NCI-H2081 treated with DMSO at 0.1 percent for 48 hours (cell line): Measurements from ENCODE around the gene MTG2.
"Not testable (repeated sequence)": the region's sequence is repeated elsewhere in the genome, so short reads cannot be mapped to it uniquely, and the experiment has no call there.

Experiments
- DNase-seq: peaks from one replicate; lab custom pipeline; 2025; lab: John Stamatoyannopoulos, UW

MTG2 gene

DNA sequence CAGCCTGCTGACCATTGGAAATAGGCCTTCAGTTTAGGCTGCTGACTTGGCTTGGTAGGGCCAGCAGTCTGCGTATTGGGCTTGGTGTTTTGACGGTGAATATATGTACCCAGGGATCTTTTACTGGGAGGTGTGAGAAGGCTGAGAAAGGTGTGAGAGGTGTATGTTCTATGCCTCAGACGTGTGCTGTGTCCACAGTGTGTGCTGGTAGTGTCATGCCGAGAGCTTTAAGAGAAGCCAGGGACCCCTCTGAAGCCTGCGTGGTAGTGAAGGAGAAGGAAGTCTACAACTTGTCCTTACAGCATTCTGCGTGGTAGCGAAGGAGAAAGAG lies 37.2 kb upstream of the MTG2 start:
- DNase-seq = no peak

DNA sequence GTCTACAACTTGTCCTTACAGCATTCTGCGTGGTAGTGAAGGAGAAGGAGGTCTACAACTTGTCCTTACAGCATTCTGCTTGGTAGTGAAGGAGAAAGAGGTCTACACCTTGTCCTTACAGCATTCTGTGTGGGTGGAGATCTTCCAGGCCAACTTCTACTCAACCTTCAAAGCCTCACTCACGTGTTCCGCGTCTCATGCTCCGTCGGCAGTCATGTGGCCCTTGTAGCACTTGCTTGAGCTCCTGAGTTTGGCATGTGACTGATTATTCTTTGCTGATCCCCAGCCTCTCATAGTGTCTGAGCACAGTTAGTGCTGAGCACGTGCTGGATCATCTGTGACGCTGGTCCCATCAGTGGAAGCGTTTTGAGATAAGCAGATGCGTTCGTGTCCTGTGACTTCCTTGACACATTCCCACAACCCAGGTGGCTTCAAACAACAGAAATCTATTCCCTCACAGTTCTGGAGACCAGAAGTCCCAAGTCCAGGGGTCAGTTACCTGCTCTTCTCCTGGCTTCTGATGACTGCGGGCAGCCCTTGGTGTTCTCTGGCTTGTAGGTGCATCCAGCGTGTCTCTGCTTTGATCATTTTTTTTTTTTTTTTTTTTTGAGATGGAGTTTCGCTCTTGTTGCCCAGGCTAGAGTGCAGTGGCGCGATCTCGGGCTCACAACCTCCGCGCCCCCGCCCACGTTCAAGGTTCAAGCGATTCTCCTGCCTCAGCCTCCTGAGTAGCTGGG lies 36.6 kb upstream of the MTG2 start:
- DNase-seq = no peak

DNA sequence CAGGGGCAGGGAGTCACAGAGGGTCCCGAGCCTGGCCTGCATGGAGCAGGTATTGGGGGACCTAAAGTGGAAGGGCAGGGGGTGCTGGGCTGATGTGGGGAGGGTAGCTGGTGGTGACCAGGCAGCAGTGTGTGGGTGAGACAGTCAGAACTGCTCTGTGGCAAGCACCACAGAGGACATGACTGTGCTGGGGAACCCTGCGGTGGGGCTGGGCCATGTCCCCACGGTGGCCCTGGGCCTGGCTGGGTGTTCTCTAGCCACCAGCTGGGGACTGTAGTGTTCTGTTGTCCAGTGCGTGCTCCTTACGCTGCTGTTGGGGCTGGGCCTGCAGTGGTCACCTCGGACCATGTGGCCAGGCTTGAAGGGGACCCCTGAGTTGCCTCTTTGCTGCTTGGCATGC lies 35.7 kb upstream of the MTG2 start:
- no peak for DNase-seq

DNA sequence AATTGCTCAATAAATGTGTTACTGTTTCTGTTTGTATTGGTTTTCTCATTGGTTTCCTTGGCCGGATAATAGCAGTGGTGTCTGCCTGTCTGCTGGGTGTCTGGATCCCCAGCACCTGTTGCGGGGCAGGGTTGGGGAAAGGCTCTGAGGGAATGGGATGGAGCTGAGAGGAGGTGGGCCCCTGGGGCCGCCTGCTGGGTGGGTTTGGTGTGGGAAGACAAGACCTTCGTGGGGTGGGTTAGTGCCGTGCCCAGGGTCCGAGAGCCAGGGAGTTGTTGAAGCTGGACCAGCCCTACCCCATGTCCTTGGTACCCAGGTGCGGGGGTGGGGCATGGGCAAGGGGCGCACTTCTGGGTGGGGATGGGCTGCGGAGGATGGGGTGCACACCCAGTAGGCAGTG lies 35.3 kb upstream of the MTG2 start:
- DNase-seq = no peak

DNA sequence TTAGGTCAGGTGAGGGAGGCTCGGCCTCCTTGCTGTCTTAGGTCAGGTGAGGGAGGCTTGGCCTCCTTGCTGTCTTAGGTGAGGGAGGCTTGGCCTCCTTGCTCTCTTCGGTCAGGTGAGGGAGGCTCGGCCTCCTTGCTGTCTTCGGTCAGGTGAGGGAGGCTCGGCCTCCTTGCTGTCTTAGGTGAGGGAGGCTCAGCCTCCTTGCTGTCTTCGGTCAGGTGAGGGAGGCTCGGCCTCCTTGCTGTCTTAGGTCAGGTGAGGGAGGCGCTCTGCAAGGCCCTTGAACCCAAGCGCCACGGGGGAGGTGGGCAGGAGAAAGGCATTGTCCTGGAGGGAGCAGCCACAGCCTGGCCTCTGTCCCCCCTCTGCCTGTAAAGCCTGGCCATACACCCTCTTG lies 34.4 kb upstream of the MTG2 start:
- DNase-seq = not testable (repeated sequence)

DNA sequence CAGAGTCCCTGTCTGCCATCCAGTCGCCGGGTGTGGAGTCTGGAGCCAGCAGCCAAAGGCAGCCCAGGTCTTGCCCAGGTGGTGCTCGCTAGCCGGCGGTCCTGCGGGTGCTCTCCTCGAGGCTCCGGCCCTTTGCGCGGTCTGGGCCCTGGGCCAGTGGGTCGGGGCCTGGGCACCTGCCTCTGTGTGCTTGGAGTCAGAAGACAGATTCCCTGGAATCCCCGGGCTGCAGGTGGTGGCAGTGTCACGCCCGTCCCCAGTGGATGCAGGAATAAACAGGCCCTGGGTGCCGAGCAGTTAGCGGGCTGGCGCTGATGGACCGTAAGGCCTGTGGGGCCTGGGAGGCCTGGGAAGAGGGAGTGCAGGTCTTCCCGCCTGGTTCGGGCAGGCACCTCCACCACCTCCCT lies 33.9 kb upstream of the MTG2 start:
- DNase-seq = no peak

DNA sequence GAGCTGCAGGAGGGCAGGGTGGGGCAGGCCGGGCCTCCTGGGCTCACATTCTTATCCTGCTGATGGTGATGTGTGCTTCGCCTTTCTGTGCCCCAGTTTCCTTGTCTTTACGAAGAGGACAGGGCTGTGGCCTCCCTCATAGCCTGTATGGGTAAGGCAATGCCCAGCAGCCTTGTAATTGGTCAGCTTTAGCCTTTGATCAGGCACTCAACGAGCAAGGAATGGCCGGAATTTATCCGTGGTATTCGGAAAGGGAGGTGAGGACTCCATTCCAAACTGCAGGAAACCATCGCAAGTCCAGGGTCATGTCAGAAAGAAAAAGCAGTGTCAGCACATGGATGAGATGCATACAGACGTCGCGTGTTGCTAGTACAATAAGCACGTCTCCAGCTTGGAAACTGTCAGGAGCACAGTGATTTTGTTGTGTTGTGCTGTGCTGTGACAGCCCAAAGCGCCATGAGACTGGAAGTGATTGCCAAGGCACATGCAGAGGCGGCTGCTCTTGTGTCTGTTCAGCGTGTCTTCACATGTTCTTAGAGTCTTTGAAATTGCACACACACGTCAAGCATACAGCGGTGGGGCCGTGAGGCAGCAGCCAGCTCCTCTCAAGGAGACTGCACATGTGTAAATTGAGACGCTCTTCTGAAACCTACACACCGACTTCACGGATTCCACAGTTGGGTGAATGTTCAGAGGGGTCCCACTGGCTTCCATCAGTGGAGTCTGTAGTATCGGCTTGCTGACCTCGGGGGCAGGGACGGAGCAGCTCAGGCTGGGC lies 33.1 kb upstream of the MTG2 start:
- no peak for DNase-seq

DNA sequence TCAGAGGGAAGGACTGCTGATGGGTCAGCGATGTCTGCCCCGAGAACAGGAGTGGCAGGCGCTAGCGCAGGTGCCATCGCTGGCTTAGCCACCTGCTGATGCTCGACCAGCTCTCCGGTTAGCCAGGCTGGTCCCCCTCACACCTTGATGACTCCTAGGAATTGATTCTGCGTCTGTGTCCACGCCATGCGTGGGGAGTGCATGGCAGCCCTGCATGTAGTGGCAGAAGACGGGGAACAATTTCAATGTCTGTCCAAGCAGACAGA lies 32.6 kb upstream of the MTG2 start:
- no peak for DNase-seq

DNA sequence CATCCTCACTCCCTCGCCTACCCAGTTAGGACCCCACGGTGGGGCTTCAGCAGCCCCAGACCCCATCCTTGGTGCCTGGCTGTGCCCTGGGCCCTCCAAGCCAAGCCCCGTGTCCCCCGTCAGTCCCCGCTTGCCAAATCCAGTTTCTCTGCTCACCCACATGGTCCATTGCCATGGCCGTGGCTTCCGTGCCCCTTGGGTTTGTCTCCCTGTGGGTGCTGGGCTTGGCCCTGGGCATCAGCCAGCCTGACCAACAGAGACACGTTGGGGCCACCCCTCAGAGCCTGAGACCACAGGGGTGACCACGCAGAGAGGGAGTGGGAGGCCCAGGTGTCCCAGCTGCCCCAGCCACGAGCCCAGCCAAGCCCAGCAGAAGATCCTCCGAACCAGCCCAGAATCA lies 31.6 kb upstream of the MTG2 start:
- no peak for DNase-seq

DNA sequence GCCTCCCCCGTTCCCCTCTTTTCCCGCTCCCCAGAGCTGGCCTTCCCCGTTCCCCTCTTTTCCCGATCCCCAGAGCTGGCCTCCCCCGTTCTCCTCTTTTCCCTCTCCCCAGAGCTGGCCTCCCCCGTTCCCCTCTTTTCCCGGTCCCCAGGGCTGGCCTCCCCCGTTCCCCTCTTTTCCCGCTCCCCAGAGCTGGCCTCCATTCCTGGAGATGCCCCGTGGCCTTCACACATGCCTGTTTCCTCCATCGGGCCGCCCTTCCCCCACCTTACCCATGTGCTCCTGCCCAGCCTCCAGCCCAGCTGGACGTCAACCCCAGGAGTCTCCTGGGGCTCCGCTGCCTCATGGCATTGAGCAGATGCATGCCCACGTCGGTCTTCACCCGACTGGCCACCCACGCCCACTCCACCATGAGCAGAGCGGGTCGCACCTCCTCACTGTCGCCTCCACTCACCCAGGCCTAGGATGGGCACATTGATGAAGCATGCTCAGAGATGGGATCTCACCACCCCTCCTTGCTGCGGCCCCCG lies 30.9 kb upstream of the MTG2 start:
- DNase-seq = no peak

DNA sequence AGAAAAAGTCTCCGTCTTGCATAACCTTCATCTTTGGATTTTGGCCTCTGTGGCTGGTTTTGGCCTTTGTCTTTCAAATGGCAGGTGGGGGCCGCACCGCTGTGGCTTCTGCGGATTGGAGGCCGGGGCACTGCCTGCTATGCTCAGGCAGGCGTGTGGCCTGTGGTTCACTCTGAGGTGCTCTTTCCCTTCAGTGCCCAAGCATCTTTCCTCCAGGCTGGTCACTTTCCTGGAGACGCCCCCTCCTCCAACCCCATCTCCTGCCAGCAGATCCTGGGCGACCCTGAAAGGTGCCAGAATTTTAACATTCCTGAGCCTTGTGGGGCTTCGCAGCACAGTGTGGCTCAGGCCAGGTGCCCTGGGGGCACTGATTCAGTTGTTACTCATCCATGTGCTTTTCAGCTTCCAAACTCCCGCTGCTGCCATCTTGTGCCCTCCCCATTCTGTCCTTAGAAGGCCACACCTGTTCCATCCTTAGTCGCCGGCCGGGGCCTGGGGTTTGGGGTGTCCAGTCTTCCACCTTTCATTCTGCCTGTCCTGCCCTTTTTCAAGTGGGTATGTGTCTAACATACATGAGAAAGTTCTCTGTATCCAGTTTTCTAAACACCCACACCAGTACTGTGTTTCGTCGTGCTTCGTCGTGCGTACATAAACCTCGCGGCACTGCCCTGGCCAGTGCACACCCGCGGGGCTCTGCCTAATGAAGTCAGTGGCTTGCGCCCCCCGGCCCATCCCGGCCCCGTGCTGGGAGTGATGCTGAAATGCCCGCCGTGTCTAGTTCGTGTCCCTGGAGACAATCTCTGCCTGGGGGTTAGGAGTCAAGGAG lies 27.2 kb upstream of the MTG2 start:
- no peak for DNase-seq

DNA sequence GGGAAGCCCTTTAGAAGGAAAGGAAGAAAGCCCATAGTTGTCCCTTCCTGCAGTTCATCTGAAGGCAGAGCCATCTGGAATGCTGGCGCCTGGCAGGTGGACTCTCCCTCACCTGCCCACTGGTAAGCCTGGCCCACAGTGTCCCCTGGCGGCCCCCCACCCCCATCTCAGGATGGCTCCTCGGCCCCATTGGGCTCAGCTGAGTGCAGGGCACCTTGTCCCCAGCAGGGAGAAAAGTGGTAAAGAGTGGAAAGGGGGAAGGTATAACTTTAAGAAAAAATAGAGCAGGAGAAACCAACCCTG lies 26.6 kb upstream of the MTG2 start:
- no peak for DNase-seq

DNA sequence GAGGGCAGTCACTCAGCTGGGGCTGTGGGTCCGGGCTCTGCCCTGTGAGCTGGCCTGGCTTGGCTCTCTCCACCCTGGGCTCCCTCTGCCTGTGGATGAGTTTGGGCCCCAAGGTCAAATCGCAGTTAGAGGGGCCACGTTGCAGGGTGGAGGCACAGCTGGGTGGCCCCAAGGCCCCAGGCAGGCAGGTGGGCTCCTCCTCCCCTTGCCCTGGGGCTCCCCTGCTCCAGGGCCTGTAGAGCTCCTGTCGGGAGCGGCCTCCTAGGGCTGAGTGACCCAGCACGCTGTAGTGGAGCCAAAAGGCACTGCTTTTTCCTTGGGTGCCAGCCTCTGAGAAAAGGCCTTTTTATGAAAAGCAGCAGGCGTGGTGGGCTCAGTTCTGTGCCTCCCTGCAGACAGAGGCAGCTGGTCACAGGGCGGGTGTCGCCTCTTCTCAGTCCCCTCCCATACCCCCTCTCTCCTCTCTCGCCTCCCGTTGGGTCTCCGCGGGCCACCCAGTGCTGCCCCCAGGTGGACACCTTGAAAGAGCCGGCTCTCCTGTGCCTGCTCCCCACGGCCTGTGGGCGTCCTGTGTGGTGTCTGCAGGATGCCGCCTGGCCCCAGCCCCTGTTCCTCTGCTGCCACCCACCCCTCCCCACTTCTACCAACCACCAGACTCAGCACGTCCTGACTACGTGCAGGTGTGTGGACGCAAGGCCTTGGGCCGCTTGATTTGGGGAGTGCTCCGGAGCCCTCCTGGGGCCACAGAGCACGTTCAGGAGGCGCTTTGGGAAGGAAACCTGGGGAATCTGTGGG lies 26.0 kb upstream of the MTG2 start:
- DNase-seq = no peak

DNA sequence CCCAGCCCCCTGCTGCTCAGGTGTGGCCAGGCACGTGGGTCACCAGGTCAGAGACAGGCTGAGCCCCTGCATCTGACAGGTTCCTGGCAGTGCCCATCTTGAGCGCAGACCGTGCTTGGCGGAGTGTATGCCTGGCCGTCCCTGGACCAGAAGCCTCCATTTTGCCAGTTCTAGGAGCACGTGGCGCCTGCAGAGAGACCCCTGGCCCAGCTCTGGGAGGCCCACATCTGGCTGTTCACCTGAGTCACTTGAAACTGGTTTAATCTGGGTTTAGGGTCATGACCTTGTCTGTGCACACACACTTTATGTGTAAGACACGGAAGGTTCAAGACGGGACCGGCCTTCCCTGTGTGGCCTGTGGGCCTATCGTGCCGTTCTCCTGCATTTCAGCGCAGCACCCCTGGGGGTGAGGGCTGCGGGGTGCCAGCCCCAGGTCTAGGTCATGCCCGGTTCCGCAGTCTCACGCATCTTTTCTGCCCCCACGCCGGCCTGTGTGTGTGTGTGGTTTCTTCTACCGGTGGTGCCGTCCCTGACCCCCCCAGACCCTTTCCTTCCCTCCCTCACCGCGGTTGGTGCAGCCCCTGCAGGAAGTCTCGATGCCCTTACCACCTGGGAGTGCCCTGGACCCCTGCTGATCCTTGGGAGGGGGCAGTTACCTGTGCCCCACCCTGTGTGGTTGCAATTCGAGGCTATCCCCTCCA lies 25.3 kb upstream of the MTG2 start:
- no peak for DNase-seq

DNA sequence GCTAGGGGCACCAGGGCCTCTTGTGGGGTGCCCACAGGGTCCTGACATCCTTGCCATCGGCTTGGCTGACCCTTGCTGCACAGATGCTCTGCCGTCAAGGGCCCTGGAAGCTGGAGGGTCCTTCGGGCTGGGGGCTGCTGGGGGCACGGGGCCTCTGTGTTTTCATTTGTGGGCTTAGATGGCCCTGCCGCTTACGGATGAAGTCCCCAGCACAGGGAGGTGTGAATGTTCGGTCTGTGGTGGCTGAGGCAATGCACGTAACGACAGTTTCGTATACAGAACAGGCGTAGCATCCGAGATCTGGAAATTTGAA lies 24.8 kb upstream of the MTG2 start:
- DNase-seq = no peak

DNA sequence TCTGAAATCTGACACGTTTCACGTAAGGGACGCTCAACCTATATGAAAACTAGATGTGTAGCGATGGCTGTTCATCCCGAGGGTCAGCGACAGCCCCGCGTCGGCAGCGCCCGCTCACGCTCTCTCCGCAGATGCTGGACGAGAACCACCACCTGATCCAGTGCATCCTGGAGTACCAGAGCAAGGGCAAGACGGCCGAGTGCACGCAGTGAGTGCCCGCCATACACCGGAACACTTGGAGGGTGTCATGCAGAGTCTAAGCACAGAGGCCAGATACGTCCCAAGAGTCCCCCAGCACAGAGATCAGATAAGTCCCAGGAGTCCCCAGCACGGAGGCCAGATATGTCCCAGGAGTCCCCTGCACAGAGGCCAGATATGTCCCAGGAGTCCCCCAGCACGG lies 24.3 kb upstream of the MTG2 start:
- DNase-seq = no peak

DNA sequence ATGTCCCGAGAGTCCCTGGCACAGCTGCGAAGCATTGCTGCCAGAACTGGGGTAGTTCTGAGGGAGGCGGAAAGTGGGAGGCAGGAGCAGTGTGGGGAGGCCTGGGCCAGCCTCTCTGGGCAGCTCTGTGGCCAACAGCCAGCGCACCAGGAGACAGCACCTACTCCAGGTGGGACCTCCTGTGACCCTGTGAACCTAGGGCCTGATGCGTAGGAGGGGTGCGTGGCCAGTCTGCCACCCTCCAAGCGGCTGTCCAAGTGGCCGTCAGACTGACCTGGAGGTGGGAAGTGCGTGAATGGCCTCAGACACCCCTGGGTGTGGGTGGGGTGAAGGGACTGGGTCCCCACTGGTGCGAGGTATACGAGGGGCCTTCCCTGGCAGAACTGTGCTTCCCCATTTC lies 23.8 kb upstream of the MTG2 start:
- no peak for DNase-seq

DNA sequence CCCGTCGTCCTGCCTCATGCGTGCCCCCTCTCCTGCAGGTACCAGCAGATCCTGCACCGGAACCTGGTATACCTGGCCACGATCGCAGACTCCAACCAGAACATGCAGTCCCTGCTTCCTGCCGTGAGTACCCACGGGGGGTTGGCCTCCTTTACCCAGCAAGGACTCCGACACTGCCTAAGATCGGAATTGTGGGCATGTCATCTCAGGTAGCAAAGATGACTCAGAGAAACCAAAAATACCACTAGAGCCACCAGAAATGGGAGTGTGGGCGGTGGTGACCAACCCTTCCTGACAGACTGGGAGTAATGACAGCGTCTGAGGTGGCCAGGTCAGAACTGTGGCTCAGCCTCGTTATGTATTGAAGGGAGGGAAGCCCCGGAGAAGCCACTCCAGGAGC lies 23.0 kb upstream of the MTG2 start:
- no peak for DNase-seq

DNA sequence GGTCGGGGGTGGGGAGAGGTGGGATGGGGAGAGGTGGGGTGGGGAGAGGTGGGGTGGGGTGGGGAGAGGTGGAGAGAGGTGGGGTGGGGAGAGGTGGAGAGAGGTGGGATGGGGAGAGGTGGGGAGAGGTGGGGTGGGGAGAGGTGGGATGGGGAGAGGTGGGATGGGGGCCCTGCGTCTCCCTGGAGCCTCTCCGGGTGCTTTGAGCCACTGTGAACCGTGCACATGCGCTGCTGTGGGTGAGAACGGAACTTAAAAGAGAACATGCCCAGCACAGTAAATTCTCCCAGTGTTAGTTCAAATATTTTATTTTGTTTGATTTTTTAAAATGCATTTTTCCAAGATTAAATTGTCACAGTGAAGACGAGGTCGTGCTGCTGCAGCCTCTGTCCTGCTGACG lies 22.6 kb upstream of the MTG2 start:
- DNase-seq = no peak

DNA sequence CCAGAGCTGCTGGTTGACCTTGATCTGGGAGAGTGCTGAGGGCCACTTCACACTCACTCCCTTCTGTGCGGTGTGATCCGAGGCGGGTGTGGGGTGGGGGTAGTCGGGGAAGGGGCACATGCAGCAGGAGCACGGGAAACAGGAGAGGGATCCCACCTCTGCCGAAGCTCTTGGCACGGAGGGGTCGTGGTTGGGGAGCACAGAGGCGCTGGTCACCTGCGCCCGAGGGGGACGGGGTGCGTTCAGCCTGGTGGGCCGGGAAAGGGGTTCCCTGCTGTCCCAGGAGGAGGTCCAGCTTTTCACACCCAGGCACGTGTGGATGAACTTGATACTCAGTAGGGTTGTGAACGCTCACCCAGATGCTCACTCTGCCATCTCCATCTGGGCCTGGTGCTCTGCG lies 22.0 kb upstream of the MTG2 start:
- no peak for DNase-seq

DNA sequence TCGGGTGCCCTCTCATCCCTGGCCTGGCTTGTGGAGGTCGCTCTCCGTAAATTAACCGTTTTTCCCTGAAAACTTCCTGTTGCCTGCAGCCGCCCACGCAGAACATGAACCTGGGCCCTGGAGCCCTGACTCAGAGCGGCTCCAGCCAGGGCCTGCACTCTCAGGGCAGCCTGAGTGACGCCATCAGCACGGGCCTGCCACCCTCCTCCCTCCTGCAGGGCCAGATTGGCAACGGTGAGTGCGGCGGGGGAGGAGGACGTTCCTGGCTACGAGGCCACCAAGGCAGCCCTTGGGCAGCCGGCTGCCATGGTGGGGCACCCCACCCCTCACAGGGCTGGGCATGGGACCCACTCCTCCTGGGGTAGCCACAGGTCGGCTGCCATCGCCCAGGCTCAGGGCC lies 21.5 kb upstream of the MTG2 start:
- no peak for DNase-seq
